T47D (cell line): Measurements from ENCODE around the gene ST3GAL4.

Experiments used
- DNase-seq, 2 experiments: peaks; one replicate each; pipeline versions ENCODE4 v3.0.0 to v3.0.0-alpha.2; 2011 to 2012; ENCODE audit warnings: low read depth in 1 of 2, low spot score in 1 of 2
- JUND ChIP-seq: IDR thresholded peaks from 2 replicates; pipeline ENCODE4 v1.6.1; 2012; ENCODE audit warnings: low read depth
- in situ Hi-C: cut with HindIII; loops from 2 replicates; pipeline ENCODE4 v1.10.0; 2016; ENCODE audit warnings: low sequenced_read_pairs, low pct_unique_long_range_greater_than_20kb

Gene ST3GAL4

GRCh38 chr11:126396965-126397364 lies 41.5 kb downstream of the ST3GAL4 start:
- DNase-seq = no peak
- no peak for TF ChIP-seq JUND
- in situ Hi-C loops = no loop called here

GRCh38 chr11:126398296-126398695 lies 42.8 kb downstream of the ST3GAL4 start:
- DNase-seq = no peak
- in situ Hi-C loops = no loop called here
- TF ChIP-seq JUND = no peak

GRCh38 chr11:126398721-126399120 lies 43.2 kb downstream of the ST3GAL4 start:
- no peak for DNase-seq
- TF ChIP-seq JUND = no peak
- in situ Hi-C loops = no loop called here

- no peak for TF ChIP-seq JUND
- in situ Hi-C loops = no loop called here
- no peak for DNase-seq
These were observed 44.5 kb downstream of the ST3GAL4 start for GRCh38 chr11:126400019-126400418.

GRCh38 chr11:126400479-126400878 lies 45.0 kb downstream of the ST3GAL4 start:
- DNase-seq = no peak
- no peak for TF ChIP-seq JUND
- in situ Hi-C loops = no loop called here

- TF ChIP-seq JUND = no peak
- DNase-seq = no peak
- in situ Hi-C loops = no loop called here
These were observed 47.6 kb downstream of the ST3GAL4 start for GRCh38 chr11:126403022-126403581.

GRCh38 chr11:126403658-126404057 lies 48.2 kb downstream of the ST3GAL4 start:
- in situ Hi-C loops = no loop called here
- DNase-seq = no peak
- TF ChIP-seq JUND = no peak

GRCh38 chr11:126404367-126404766 lies 48.9 kb downstream of the ST3GAL4 start:
- in situ Hi-C loops = no loop called here
- no peak for DNase-seq

GRCh38 chr11:126405374-126405773 lies 49.9 kb downstream of the ST3GAL4 start:
- in situ Hi-C loops = no loop called here
- TF ChIP-seq JUND = no peak
- peak in 1 of 2 experiments; percentile 80 for DNase-seq

More at GRCh38 chr11:126404367-126404766, 48.9 kb downstream of the ST3GAL4 start:
- no peak for TF ChIP-seq JUND

GRCh38 chr11:126405906-126406305 lies 50.4 kb downstream of the ST3GAL4 start:
- TF ChIP-seq JUND = no peak
- peak; percentile 88 to 89 for DNase-seq
- in situ Hi-C loops = no loop called here

- DNase-seq = no peak
- no peak for TF ChIP-seq JUND
- in situ Hi-C loops = no loop called here
These were observed 50.9 kb downstream of the ST3GAL4 start for GRCh38 chr11:126406368-126406767.

GRCh38 chr11:126407101-126407521 lies 51.6 kb downstream of the ST3GAL4 start:
- in situ Hi-C loops = no loop called here
- no peak for TF ChIP-seq JUND
- no peak for DNase-seq

GRCh38 chr11:126407682-126408288 lies 52.3 kb downstream of the ST3GAL4 start:
- in situ Hi-C loops = no loop called here
- DNase-seq = no peak

GRCh38 chr11:126408496-126408895 lies 53.0 kb downstream of the ST3GAL4 start:
- no peak for DNase-seq
- in situ Hi-C loops = no loop called here
- no peak for TF ChIP-seq JUND

More at GRCh38 chr11:126407682-126408288, 52.3 kb downstream of the ST3GAL4 start:
- no peak for TF ChIP-seq JUND
